Thoracic aorta (tissue), 2 donors: ENCODE results near the gene TMEFF1. TPM values are rescaled to one million over a fixed set of nuclear protein-coding genes. Genes with fewer than 3 reads are reported as not detected.

Source experiments
- ATAC-seq: fragments of 150-250 bp; one replicate; pipeline ENCODE4 v1.8.0; 2017; ENCODE audit warnings: low read depth; ENCODE audit not compliant: insufficient number of reproducible peaks, low FRiP score
- DNase-seq: peaks from one replicate; pipeline ENCODE4 v3.0.0-alpha.2; 2020; ENCODE audit warnings: low spot score
- H3K27ac ChIP-seq, 2 donors: fragments of 200-600 bp; sonication (generic); 1 replicate in 1 of 2; 2 replicates in 1 of 2; pipeline ENCODE4 v1.5.1; 2016; ENCODE audit warnings: mild to moderate bottlenecking in 2 of 2, moderate library complexity in 2 of 2
- H3K27me3 ChIP-seq: fragments of 200-600 bp; sonication (generic); replicated peaks from 2 replicates; pipeline ENCODE4 v1.6.0; 2016; ENCODE audit warnings: mild to moderate bottlenecking; ENCODE audit not compliant: insufficient read depth
- H3K36me3 ChIP-seq: fragments of 200-600 bp; sonication (generic); one replicate; pipeline ENCODE4 v1.5.1; 2016
- H3K4me1 ChIP-seq, 2 donors: fragments of 200-600 bp; sonication (generic); 1 replicate in 1 of 2; 2 replicates in 1 of 2; pipeline versions ENCODE4 v1.5.1 to v1.6.0; 2016; ENCODE audit warnings: low read depth in 2 of 2, mild to moderate bottlenecking in 1 of 2; ENCODE audit not compliant: control insufficient read depth in 1 of 2
- H3K4me3 ChIP-seq: fragments of 200-600 bp; sonication (generic); 2 replicates; pipeline ENCODE4 v1.5.1; 2016; ENCODE audit warnings: mild to moderate bottlenecking
- H3K9me3 ChIP-seq: fragments of 200-600 bp; sonication (generic); 2 replicates; pipeline ENCODE4 v1.5.1; 2016
- total RNA-seq, 2 donors: library from RNA; depleted of rRNA; stranded (reverse); fragments of >200 nt; gene quantifications; one replicate each; pipeline versions ENCODE4 v1.1.0 to v1.2.3, GENCODE V29; 2016
- TF ChIP-seq, protein P1 (sequence below): fragments of 200-600 bp; sonication (generic); IDR thresholded peaks from one replicate; pipeline ENCODE4 v1.5.1; 2019; ENCODE audit warnings: antibody characterized with exemption

TMEFF1 gene
- total RNA-seq, 2 donors from 2014 or later: not detected

GRCh38 chr9:100479820-100480219 is 6.9 kb downstream of the TMEFF1 start:
- DNase-seq (no peak), ATAC-seq (no peak)
- TF ChIP-seq, protein P1, sequence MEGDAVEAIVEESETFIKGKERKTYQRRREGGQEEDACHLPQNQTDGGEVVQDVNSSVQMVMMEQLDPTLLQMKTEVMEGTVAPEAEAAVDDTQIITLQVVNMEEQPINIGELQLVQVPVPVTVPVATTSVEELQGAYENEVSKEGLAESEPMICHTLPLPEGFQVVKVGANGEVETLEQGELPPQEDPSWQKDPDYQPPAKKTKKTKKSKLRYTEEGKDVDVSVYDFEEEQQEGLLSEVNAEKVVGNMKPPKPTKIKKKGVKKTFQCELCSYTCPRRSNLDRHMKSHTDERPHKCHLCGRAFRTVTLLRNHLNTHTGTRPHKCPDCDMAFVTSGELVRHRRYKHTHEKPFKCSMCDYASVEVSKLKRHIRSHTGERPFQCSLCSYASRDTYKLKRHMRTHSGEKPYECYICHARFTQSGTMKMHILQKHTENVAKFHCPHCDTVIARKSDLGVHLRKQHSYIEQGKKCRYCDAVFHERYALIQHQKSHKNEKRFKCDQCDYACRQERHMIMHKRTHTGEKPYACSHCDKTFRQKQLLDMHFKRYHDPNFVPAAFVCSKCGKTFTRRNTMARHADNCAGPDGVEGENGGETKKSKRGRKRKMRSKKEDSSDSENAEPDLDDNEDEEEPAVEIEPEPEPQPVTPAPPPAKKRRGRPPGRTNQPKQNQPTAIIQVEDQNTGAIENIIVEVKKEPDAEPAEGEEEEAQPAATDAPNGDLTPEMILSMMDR: no peak
- no peaks in the 10 kb centered on the region for H3K4me1 ChIP-seq
- H3K36me3 ChIP-seq: no peaks in the 10 kb centered on the region
- H3K27ac ChIP-seq: no peak overlapping the region
- H3K27me3 ChIP-seq: no peaks in the 10 kb centered on the region
- H3K9me3 ChIP-seq: no peaks in the 10 kb centered on the region
- H3K4me3 ChIP-seq: no peak overlapping the region

- TF ChIP-seq, protein P1: no peak
- Histone ChIP-seq H3K4me3 (no peak overlapping the region), H3K27ac (no peak overlapping the region), H3K4me1 (no peaks in the 10 kb centered on the region), H3K27me3 (no peaks in the 10 kb centered on the region), H3K36me3 (no peaks in the 10 kb centered on the region), H3K9me3 (no peaks in the 10 kb centered on the region)
- DNase-seq: no peak
- ATAC-seq: no peak
These were observed 12.2 kb downstream of the TMEFF1 start for GRCh38 chr9:100485196-100485595.

DNA sequence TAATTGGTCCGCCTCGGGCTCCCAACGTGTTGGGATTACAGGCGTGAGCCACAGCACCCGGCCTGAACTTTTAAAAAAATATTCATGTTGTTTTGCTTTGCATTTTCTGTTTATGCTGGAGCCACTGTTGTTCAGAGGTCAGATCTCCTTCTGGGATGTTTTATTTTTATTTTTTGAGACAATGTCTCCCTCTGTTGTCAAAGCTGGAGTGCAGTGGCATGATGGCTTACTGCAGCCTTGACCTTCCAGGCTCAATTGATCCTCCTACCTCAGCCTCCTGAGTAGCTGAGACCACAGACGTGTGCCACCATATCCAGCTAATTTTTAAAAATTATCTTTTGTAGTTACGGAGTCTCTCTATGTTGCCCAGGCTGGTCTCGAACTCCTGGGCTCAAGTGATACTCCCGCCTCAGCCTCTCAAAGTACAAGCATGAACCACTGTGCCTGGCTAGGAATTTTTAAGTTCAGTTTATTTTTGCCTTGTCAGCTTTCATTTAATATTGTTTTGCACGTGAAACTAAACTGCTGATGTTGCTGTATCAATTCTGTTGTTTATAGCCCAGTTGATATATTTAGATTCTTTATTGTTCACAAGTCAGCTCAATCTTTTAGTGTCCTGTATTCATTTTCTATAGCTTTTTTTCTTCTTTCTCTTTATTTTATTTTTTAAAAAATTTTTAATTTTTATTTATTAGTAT is 13.7 kb downstream of the TMEFF1 start:
- TF ChIP-seq, protein P1: no peak
- H3K4me1 ChIP-seq: no peaks in the 10 kb centered on the region
- ATAC-seq: no peak

DNA sequence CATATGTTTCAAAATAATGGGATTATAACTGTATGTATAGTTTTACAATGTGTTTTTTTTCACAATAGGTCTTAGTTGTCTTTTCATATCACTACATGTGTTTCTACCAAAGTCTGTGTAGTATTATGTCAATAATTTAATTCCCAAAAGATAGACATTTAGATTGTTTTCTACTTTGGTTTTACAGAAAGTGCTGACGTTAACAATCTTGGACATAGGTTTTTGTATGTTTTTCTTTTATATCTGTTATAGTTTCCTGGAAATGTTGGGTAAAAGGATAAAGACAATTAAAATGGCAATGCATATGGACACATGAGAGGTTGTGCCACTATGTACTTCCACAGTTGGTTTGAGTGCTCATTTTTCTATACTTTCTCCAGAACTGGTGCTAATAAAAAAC is 15.2 kb downstream of the TMEFF1 start:
- Histone ChIP-seq H3K27ac (no peak overlapping the region), H3K27me3 (no peaks in the 10 kb centered on the region), H3K36me3 (no peaks in the 10 kb centered on the region), H3K4me3 (no peak overlapping the region), H3K9me3 (no peaks in the 10 kb centered on the region), H3K4me1 (no peaks in the 10 kb centered on the region)
- TF ChIP-seq, protein P1: no peak
- DNase-seq (no peak), ATAC-seq (no peak)

More for the DNA sequence above, 13.7 kb downstream of the TMEFF1 start:
- Histone ChIP-seq H3K36me3 (no peaks in the 10 kb centered on the region), H3K27me3 (no peaks in the 10 kb centered on the region), H3K4me3 (no peak overlapping the region), H3K27ac (no peak overlapping the region), H3K9me3 (no peaks in the 10 kb centered on the region)
- DNase-seq: no peak

- Histone ChIP-seq H3K4me1 (no peaks in the 10 kb centered on the region), H3K27me3 (no peaks in the 10 kb centered on the region), H3K27ac (no peak overlapping the region), H3K9me3 (no peaks in the 10 kb centered on the region), H3K36me3 (no peaks in the 10 kb centered on the region), H3K4me3 (no peak overlapping the region)
- no peak for DNase-seq
- no peak for ATAC-seq
- TF ChIP-seq, protein P1: no peak
These were observed 16.9 kb downstream of the TMEFF1 start for GRCh38 chr9:100489836-100490235.
